B cell (primary cell): ENCODE data around the gene CHIT1. TPM values are rescaled to one million over a fixed set of nuclear protein-coding genes. Genes with fewer than 3 reads are reported as not detected.

Experiments used
- ATAC-seq: fragments of 200-7000 bp; cut with Tn5 transposase; one replicate; pipeline ENCODE4 v1.10.0; 2021; ENCODE audit warnings: low read depth, mild to moderate bottlenecking, moderate number of reproducible peaks, moderate library complexity
- CTCF ChIA-PET: fragments of 350-600 bp; sonication (Branson Sonifier 250); formaldehyde crosslinking; loops from one replicate; lab custom pipeline; 2021; ENCODE audit warnings: antibody characterized with exemption, inconsistent platforms; lab: Charles Lee
- POLR2A ChIA-PET: fragments of 350-600 bp; sonication (Branson Sonifier 250); formaldehyde crosslinking; loops from one replicate; lab custom pipeline; 2021; ENCODE audit warnings: antibody characterized with exemption; lab: Charles Lee
- DNase-seq: peaks from one replicate; pipeline ENCODE4 v3.0.0; 2013
- H2AFZ ChIP-seq: 2 replicates; pipeline ENCODE4 v1.6.1; 2012; ENCODE audit warnings: mild to moderate bottlenecking, low read depth, low read length; ENCODE audit not compliant: insufficient read depth, poor library complexity, severe bottlenecking
- H3K27ac ChIP-seq, 2 donors: 1 replicate in 1 of 2; 2 replicates in 1 of 2; pipeline ENCODE4 v1.5.1; 2012 to 2013; ENCODE audit warnings: low read length in 2 of 2, mild to moderate bottlenecking in 2 of 2, moderate library complexity in 1 of 2
- H3K27me3 ChIP-seq, 4 experiments: fragments of 200-600 bp in 1 of 4; sonication (generic) in 1 of 4; replicated peaks in 1 of 4; 1 replicate in 2 of 4; 2 replicates in 2 of 4; pipeline versions ENCODE4 v1.6.1 to v1.7.0; 2013 to 2016; ENCODE audit warnings: low read length in 3 of 4, mild to moderate bottlenecking in 2 of 4, mixed read lengths in 1 of 4, moderate library complexity in 1 of 4; ENCODE audit not compliant: insufficient read depth in 4 of 4, control insufficient read depth in 3 of 4; ENCODE audit errors: control extremely low read depth in 1 of 4
- H3K36me3 ChIP-seq, 2 experiments: replicated peaks in 1 of 2; 1 replicate in 1 of 2; 2 replicates in 1 of 2; pipeline versions ENCODE4 v1.6.1 to v1.7.1; 2013; ENCODE audit warnings: low read length in 1 of 2; ENCODE audit not compliant: insufficient read depth in 2 of 2, control insufficient read depth in 1 of 2; ENCODE audit errors: control extremely low read depth in 1 of 2, extremely low read depth in 1 of 2
- H3K4me1 ChIP-seq, 2 donors: fragments of 200-600 bp in 1 of 2; sonication (generic) in 1 of 2; 1 replicate in 1 of 2; 2 replicates in 1 of 2; pipeline versions ENCODE4 v1.5.1 to v1.6.1; 2013 to 2017; ENCODE audit warnings: low read length in 2 of 2; ENCODE audit not compliant: control insufficient read depth in 2 of 2, insufficient read depth in 2 of 2
- H3K4me2 ChIP-seq: replicated peaks from 2 replicates; pipeline ENCODE3; 2012; ENCODE audit warnings: mild to moderate bottlenecking, low read depth, low read length; ENCODE audit not compliant: poor library complexity, severe bottlenecking
- H3K4me3 ChIP-seq, 5 experiments: fragments of 200-600 bp in 1 of 5; sonication (generic) in 1 of 5; 1 replicate in 3 of 5; 2 replicates in 2 of 5; pipeline versions ENCODE4 v1.5.1 to v1.7.0; 2011 to 2016; ENCODE audit warnings: low read length in 4 of 5, mild to moderate bottlenecking in 4 of 5, low read depth in 2 of 5, control low read depth in 1 of 5, moderate library complexity in 1 of 5; ENCODE audit not compliant: insufficient read depth in 1 of 5; ENCODE audit errors: control extremely low read depth in 1 of 5, extremely low read depth in 1 of 5
- H3K79me2 ChIP-seq: fragments of 200-600 bp; sonication (generic); one replicate; pipeline ENCODE4 v1.6.0; 2016; ENCODE audit warnings: low read length; ENCODE audit not compliant: control insufficient read depth, insufficient read depth
- H3K9ac ChIP-seq: fragments of 200-600 bp; sonication (generic); 2 replicates; pipeline ENCODE4 v1.6.1; 2017; ENCODE audit warnings: mild to moderate bottlenecking, low read length, moderate library complexity
- H3K9me3 ChIP-seq, 3 donors: one replicate each; pipeline versions ENCODE4 v1.6.1 to v1.7.1; 2013; ENCODE audit warnings: low read length in 2 of 3; ENCODE audit not compliant: control insufficient read depth in 2 of 3, insufficient read depth in 1 of 3; ENCODE audit errors: control extremely low read depth in 1 of 3
- H4K20me1 ChIP-seq: 2 replicates; pipeline ENCODE4 v1.6.0; 2012; ENCODE audit warnings: mild to moderate bottlenecking, low read length; ENCODE audit not compliant: insufficient read depth, control insufficient read depth, poor library complexity, severe bottlenecking
- H3K27ac Mint-ChIP-seq: one replicate; pipeline ENCODE4 v1.8.0; 2021; ENCODE audit warnings: mixed read lengths
- H3K27me3 Mint-ChIP-seq: one replicate; pipeline ENCODE4 v1.8.0; 2021; ENCODE audit warnings: mixed read lengths
- H3K4me1 Mint-ChIP-seq: one replicate; pipeline ENCODE4 v1.8.0; 2021; ENCODE audit warnings: mixed read lengths
- H3K4me3 Mint-ChIP-seq: one replicate; pipeline ENCODE4 v1.8.0; 2021; ENCODE audit warnings: mixed read lengths
- H3K9me3 Mint-ChIP-seq: one replicate; pipeline ENCODE4 v1.8.0; 2022; ENCODE audit warnings: mixed read lengths; ENCODE audit not compliant: insufficient read depth
- EZH2 ChIP-seq: IDR thresholded peaks from 2 replicates; pipeline ENCODE4 v1.6.1; 2012; ENCODE audit warnings: borderline replicate concordance, low read depth, mild to moderate bottlenecking, moderate library complexity, low read length; ENCODE audit not compliant: insufficient read depth, poor library complexity, severe bottlenecking
- intact Hi-C: fragments of 100-400 bp; cut with micrococcal nuclease; formaldehyde crosslinking; loops from one replicate; pipeline ENCODE4 v1.10.0; 2022
- polyA plus RNA-seq: library from polyadenylated mRNA; depleted of rRNA; stranded (reverse); fragments of >200 nt; gene quantifications from 2 replicates; pipeline ENCODE4 v1.2.3, GENCODE V29; 2012
- total RNA-seq, 2 donors: library from RNA; stranded (reverse); fragments of 120-200 nt in 1 of 2; gene quantifications; 1 replicate in 1 of 2; 2 replicates in 1 of 2; pipeline versions ENCODE4 v1.2.3 to v1.2.4, GENCODE V29; 2013 to 2022
- TF ChIP-seq, protein P1 (sequence below): fragments of 200-600 bp; IDR thresholded peaks from one replicate; pipeline ENCODE4 v1.8.0; 2022; ENCODE audit warnings: antibody characterized with exemption, mild to moderate bottlenecking

CHIT1 gene
- total and polyA plus RNA-seq, 2 donors (not counting 1 experiment from before 2014, with no cell fraction given): 2.0 to 8.2 TPM

DNA sequence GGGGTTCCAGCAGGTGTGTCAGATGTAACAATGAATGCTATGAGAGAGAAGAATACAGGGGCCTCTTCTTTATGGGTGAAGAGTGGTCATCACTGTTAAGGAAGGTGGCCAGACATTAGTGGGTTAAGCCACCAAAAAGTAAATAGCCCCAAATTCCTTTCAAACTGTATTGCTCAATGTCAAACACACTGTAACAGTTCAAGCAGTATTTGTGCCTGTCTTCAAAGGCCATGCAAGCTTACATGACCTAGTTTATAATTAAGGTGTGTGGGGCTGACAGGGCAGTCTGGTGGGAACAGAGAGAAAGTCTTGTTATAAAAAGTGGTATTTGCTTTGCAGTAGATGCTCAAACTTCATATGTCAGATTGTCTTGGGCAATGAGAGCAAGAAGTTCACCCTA, 18.5 kb downstream of the CHIT1 start:
- Histone ChIP-seq H3K79me2 (no peaks in the 10 kb centered on the region), H3K36me3 (no peaks in the 10 kb centered on the region), H2AFZ (no peak overlapping the region), H3K4me1 (no peaks in the 10 kb centered on the region), H3K27ac (no peak overlapping the region), H3K9me3 (no peaks in the 10 kb centered on the region), H3K27me3 (peaks cover 0 to under 1% (median 0%) of the 10 kb centered on the region in 4 experiments), H3K9ac (no peak overlapping the region), H3K4me3 (no peak overlapping the region), H4K20me1 (no peaks in the 10 kb centered on the region), H3K4me2 (no peak overlapping the region)
- no peaks in the 10 kb centered on the region for H3K4me1 Mint-ChIP-seq
- peaks cover 11% of the 10 kb centered on the region for H3K27me3 Mint-ChIP-seq
- POLR2A ChIA-PET: no interaction called here
- ATAC-seq: no peak
- no peak overlapping the region for H3K4me3 Mint-ChIP-seq
- no peaks in the 10 kb centered on the region for H3K9me3 Mint-ChIP-seq
- intact Hi-C loops: no loop called here
- TF ChIP-seq, protein P1, sequence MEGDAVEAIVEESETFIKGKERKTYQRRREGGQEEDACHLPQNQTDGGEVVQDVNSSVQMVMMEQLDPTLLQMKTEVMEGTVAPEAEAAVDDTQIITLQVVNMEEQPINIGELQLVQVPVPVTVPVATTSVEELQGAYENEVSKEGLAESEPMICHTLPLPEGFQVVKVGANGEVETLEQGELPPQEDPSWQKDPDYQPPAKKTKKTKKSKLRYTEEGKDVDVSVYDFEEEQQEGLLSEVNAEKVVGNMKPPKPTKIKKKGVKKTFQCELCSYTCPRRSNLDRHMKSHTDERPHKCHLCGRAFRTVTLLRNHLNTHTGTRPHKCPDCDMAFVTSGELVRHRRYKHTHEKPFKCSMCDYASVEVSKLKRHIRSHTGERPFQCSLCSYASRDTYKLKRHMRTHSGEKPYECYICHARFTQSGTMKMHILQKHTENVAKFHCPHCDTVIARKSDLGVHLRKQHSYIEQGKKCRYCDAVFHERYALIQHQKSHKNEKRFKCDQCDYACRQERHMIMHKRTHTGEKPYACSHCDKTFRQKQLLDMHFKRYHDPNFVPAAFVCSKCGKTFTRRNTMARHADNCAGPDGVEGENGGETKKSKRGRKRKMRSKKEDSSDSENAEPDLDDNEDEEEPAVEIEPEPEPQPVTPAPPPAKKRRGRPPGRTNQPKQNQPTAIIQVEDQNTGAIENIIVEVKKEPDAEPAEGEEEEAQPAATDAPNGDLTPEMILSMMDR: no peak
- TF ChIP-seq EZH2: no peak
- CTCF ChIA-PET: interaction anchor here (0.6 to 9.5 kb wide), 4 partner anchors 131 to 490 kb away, joined by 3 to 135 read pairs (median 4); no protein-coding TSS in a partner anchor
- no peak overlapping the region for H3K27ac Mint-ChIP-seq
- no peak for DNase-seq

- H4K20me1 ChIP-seq: no peaks in the 10 kb centered on the region
- no peak overlapping the region for H3K27ac Mint-ChIP-seq
- intact Hi-C loops: no loop called here
Observed at GRCh38 chr1:203210350-203210749, 19.1 kb downstream of the CHIT1 start.

More at GRCh38 chr1:203210350-203210749, 19.1 kb downstream of the CHIT1 start:
- ChIA-PET POLR2A (no interaction called here), CTCF (interaction anchor here (0.5 to 1.2 kb wide), 2 partner anchors 171 to 601 kb away, joined by 4 to 6 read pairs; no protein-coding TSS in a partner anchor)
- no peaks in the 10 kb centered on the region for H3K4me1 Mint-ChIP-seq
- H3K4me1 ChIP-seq: no peaks in the 10 kb centered on the region
- H3K4me2 ChIP-seq: no peak overlapping the region
- TF ChIP-seq, protein P1: no peak
- no peak for TF ChIP-seq EZH2
- H3K27me3 ChIP-seq: no peaks in the 10 kb centered on the region
- H3K27me3 Mint-ChIP-seq: peaks cover 10% of the 10 kb centered on the region
- H3K9me3 Mint-ChIP-seq: no peaks in the 10 kb centered on the region
- H3K4me3 Mint-ChIP-seq: no peak overlapping the region
- ATAC-seq: no peak
- H3K36me3 ChIP-seq: no peaks in the 10 kb centered on the region
- no peaks in the 10 kb centered on the region for H3K79me2 ChIP-seq
- no peak overlapping the region for H3K4me3 ChIP-seq
- H3K9ac ChIP-seq: no peak overlapping the region
- DNase-seq: no peak
- no peaks in the 10 kb centered on the region for H3K9me3 ChIP-seq
- no peak overlapping the region for H2AFZ ChIP-seq
- H3K27ac ChIP-seq: no peak overlapping the region
